ENCODE measurements around the gene SSR3. TPM values are rescaled to one million over a fixed set of nuclear protein-coding genes. Genes with fewer than 3 reads are reported as not detected.
A peak's percentile ranks its signal among the peaks of the same experiment; 100 is the strongest.

The SSR3 gene
- total RNA-seq, 4 donors from 2014 or later, result 134 to 223 (median 176) TPM

DNA sequence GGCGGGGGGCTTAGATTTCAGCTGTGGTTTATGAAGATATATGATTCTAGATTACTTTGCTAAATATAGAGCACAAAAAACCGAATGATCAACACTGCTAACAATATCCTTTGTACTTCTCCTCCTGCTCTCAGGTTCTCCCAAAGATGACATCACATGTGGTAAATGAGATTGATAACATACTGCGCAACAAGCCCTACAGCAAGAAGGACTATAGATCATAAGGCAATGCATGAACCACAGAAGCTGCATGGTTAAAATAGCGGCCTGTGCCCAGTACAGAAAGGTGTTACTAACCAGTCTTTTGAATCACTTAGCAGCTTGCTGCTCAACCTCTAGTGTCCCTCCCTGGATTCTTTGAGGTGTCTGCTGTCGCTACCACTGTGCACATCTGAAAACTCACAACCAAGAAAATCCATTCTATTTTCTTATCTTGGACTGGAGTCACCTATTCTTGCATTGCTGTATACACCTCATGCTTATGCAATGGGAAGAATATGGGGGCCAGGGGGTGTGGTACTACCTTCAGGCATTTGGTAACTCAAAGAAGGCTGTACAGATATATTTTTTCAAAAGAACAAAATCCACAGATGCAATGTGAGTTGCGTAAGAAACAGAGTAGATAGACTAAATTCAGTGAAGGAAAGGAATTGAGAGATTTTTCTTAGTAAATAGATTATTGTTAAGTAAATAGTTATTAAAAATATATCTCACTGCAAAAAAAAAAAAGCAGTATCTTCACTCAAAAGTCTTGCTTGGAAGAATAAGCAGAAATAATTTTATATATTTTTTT is 18.2 kb downstream of the SSR3 start:
- Histone ChIP-seq H3K36me3 (peaks cover 3 to 11% of the 10 kb centered on the region in 2 donors), H3K27ac (no peak overlapping the region), H3K9me3 (no peaks in the 10 kb centered on the region), H3K4me1 (peaks cover 9 to 22% of the 10 kb centered on the region in 2 donors), H3K4me3 (replicated peaks in 1 of 3) (no peak overlapping the region), H3K27me3 (no peaks in the 10 kb centered on the region)
- no peak for DNase-seq
- intact Hi-C loops (cut with DNase I), result loop anchor here (10.0 kb wide), 1 partner anchor 598 kb away; no protein-coding TSS in a partner anchor
- no peak for TF ChIP-seq POLR2A (IDR thresholded peaks at IDR 0.05)
- TF ChIP-seq, protein P1, sequence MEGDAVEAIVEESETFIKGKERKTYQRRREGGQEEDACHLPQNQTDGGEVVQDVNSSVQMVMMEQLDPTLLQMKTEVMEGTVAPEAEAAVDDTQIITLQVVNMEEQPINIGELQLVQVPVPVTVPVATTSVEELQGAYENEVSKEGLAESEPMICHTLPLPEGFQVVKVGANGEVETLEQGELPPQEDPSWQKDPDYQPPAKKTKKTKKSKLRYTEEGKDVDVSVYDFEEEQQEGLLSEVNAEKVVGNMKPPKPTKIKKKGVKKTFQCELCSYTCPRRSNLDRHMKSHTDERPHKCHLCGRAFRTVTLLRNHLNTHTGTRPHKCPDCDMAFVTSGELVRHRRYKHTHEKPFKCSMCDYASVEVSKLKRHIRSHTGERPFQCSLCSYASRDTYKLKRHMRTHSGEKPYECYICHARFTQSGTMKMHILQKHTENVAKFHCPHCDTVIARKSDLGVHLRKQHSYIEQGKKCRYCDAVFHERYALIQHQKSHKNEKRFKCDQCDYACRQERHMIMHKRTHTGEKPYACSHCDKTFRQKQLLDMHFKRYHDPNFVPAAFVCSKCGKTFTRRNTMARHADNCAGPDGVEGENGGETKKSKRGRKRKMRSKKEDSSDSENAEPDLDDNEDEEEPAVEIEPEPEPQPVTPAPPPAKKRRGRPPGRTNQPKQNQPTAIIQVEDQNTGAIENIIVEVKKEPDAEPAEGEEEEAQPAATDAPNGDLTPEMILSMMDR (IDR thresholded peaks at IDR 0.05), result no peak
- WGBS, 2 donors, result 85 to 92% methylated on average over 6 of the region's 6 CpGs

DNA sequence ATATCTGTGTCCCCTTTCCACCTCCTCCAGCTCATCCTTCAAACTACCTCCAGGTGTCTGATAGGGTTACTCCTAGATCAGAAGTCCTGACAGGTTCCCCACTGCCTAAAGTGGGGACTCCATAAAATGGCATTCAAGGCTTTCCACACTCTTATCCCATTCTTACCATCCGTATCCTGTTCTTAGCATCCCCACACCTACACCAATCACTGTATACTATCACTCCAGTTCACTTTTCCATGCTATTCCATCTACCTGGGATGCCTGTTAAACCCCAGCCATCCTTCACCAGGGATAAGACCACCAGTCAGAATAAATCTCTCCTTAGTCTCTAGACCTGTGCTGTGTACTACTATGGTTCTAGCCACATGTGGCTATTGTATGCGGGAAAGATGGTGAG is 19.1 kb downstream of the SSR3 start:
- H3K4me1 ChIP-seq, result peaks cover 9 to 16% of the 10 kb centered on the region in 2 donors
- H3K36me3 ChIP-seq, result peaks cover 3 to 13% of the 10 kb centered on the region in 2 donors
- no peak overlapping the region for H3K4me3 ChIP-seq (replicated peaks in 1 of 3)
- no peak for DNase-seq
- no peak for TF ChIP-seq POLR2A (IDR thresholded peaks at IDR 0.05)
- TF ChIP-seq, protein P1 (IDR thresholded peaks at IDR 0.05), result no peak
- peak overlapping the region; percentile 54 to 90 (median 57) for H3K27ac ChIP-seq
- no peaks in the 10 kb centered on the region for H3K9me3 ChIP-seq
- H3K27me3 ChIP-seq, result no peaks in the 10 kb centered on the region
- WGBS, 2 donors, result 99 to 100% methylated on average over 2 of the region's 2 CpGs
- intact Hi-C loops (cut with DNase I), result loop anchor here (10.0 kb wide), 1 partner anchor 599 kb away; no protein-coding TSS in a partner anchor

DNA sequence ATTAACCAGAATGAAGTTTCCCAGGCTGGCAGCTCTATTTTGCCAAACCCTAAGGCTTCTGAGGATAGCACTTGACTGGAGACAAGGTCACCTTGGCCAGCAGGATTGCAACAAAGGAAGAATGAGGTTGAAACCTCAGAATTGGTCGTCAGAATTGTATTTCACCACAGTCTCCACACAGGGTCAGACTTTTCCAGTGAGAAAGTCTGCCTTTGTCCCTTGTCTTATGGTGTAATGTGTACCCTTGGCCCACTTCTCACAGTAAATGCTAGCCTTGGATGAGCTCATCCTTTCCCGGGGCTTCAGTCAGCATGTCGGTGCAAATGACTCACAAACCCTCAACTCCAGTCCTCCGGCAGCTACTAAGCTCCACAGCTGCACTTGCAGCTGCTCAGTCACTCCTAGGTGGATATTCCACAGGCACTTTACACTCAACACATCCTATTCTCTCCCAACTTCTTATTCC is 19.7 kb downstream of the SSR3 start:
- Histone ChIP-seq H3K36me3 (peaks cover 3 to 14% of the 10 kb centered on the region in 2 donors), H3K27me3 (no peaks in the 10 kb centered on the region), H3K9me3 (no peaks in the 10 kb centered on the region), H3K27ac (peak overlapping the region; percentile 54 to 90 (median 57)), H3K4me3 (replicated peaks in 1 of 3) (no peak overlapping the region), H3K4me1 (peaks cover 9 to 16% of the 10 kb centered on the region in 2 donors)
- DNase-seq, result peak; percentile 63 to 64
- WGBS, 2 donors, result 30 to 37% methylated on average over 4 of the region's 4 CpGs
- intact Hi-C loops (cut with DNase I), result loop anchor here (10.0 kb wide), 1 partner anchor 600 kb away; no protein-coding TSS in a partner anchor
- TF ChIP-seq, protein P1 (IDR thresholded peaks at IDR 0.05), result peak in 4 of 6 experiments; percentile 27 to 47 (median 44)
- TF ChIP-seq POLR2A (IDR thresholded peaks at IDR 0.05), result no peak

DNA sequence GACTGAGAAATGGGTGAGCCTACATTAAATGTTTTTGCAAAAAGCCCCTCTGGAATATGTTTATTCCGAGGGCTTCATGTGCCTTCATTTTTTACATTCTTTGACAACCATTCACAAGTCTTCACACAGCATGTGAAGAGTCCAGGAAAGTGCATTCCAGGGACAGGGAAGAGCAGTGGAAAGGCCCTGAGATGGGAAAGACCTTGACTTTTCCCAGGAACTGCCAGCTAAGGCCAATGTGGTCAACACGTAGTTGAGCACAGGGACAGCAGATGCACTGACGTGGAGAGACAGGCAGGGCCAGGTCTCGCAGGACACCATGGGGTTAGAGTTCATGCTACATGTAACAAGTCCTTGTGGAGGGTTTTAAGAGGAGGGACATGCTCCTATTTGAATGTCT is 21.7 kb downstream of the SSR3 start:
- Histone ChIP-seq H3K9me3 (no peaks in the 10 kb centered on the region), H3K27me3 (no peaks in the 10 kb centered on the region), H3K36me3 (peaks cover 0 to 4% of the 10 kb centered on the region in 2 donors), H3K4me1 (peaks cover 9 to 16% of the 10 kb centered on the region in 2 donors), H3K4me3 (replicated peaks in 1 of 3) (no peak overlapping the region), H3K27ac (peak overlapping the region in 2 of 3 donors; percentile 28 to 90)
- no peak for TF ChIP-seq POLR2A (IDR thresholded peaks at IDR 0.05)
- TF ChIP-seq, protein P1 (IDR thresholded peaks at IDR 0.05), result no peak
- 83 to 86% methylated on average over 4 of the region's 4 CpGs for WGBS, 2 donors
- no peak for DNase-seq
- intact Hi-C loops (cut with DNase I), result loop anchor here (10.0 kb wide), 1 partner anchor 602 kb away; no protein-coding TSS in a partner anchor

DNA sequence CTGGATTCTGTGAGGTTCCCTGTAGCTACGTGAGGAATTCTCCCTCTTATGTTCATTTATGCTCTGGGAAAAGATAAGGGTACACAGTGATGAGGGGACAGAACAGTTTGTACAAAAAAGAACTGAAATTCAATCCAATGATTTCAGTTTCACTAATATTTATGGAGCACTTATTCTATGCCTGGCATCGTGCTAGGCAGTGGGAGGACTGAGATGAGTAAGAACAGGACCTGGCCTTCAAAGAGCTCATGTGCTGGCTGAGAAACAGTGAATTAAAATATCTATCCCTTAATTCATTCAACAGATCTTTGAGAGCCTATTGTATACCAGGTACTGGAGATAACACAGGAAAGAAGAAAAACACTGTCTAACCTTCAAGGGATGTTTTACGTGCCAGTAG is 22.2 kb downstream of the SSR3 start:
- TF ChIP-seq POLR2A (IDR thresholded peaks at IDR 0.05), result no peak
- TF ChIP-seq, protein P1 (IDR thresholded peaks at IDR 0.05), result no peak
- Histone ChIP-seq H3K27me3 (no peaks in the 10 kb centered on the region), H3K9me3 (no peaks in the 10 kb centered on the region), H3K27ac (no peak overlapping the region), H3K4me1 (peaks cover 9 to 16% of the 10 kb centered on the region in 2 donors), H3K4me3 (replicated peaks in 1 of 3) (no peak overlapping the region), H3K36me3 (peaks cover 0 to 4% of the 10 kb centered on the region in 2 donors)
- DNase-seq, result no peak
- 60 to 76% methylated on average over 3 of the region's 3 CpGs for WGBS, 2 donors
- intact Hi-C loops (cut with DNase I), result loop anchor here (10.0 kb wide), 1 partner anchor 602 kb away; no protein-coding TSS in a partner anchor

All from thyroid gland (tissue), 4 donors.